Gastrocnemius medialis (tissue), 4 donors: Measurements from ENCODE around the gene ZBTB18. TPM values are rescaled to one million over a fixed set of nuclear protein-coding genes. Genes with fewer than 3 reads are reported as not detected.

ENCODE experiments used
- ATAC-seq, 2 donors: fragments of 150-250 bp; one replicate each; pipeline ENCODE4 v1.9.1; 2016
- DNase-seq, 2 donors: peaks; one replicate each; pipeline ENCODE4 v3.0.0-alpha.2; 2019
- H3K27ac ChIP-seq, 4 donors: fragments of 200-600 bp; sonication (generic); 1 replicate in 1 of 4; 2 replicates in 3 of 4; pipeline ENCODE4 v1.5.1; 2016 to 2018; ENCODE audit warnings: mild to moderate bottlenecking in 2 of 4, moderate library complexity in 1 of 4
- H3K27me3 ChIP-seq, 3 donors: fragments of 200-600 bp; sonication (generic) in 2 of 3; 1 replicate in 1 of 3; 2 replicates in 2 of 3; pipeline versions ENCODE4 v1.5.1 to v1.6.0; 2016 to 2019; ENCODE audit warnings: mild to moderate bottlenecking in 1 of 3, moderate library complexity in 1 of 3
- H3K36me3 ChIP-seq, 2 donors: fragments of 200-600 bp; sonication (generic) in 1 of 2; one replicate each; pipeline ENCODE4 v1.5.1; 2017 to 2018
- H3K4me1 ChIP-seq, 2 donors: fragments of 200-600 bp; sonication (generic) in 1 of 2; one replicate each; pipeline ENCODE4 v1.5.1; 2016 to 2017; ENCODE audit warnings: mild to moderate bottlenecking in 2 of 2
- H3K4me3 ChIP-seq, 4 donors: fragments of 200-600 bp; sonication (generic) in 3 of 4; 1 replicate in 1 of 4; 2 replicates in 3 of 4; pipeline ENCODE4 v1.5.1; 2016 to 2019; ENCODE audit warnings: mild to moderate bottlenecking in 2 of 4
- H3K9me3 ChIP-seq, 3 donors: fragments of 200-600 bp; sonication (generic) in 2 of 3; 1 replicate in 1 of 3; 2 replicates in 2 of 3; pipeline ENCODE4 v1.5.1; 2016 to 2019
- CTCF ChIP-seq, 5 experiments: fragments of 450-650 bp in 3 of 5; fragments of 200-600 bp in 2 of 5; sonication (generic) in 2 of 5; IDR thresholded peaks in 4 of 5; conservative IDR thresholded peaks in 1 of 5; 1 replicate in 4 of 5; 2 replicates in 1 of 5; pipeline ENCODE4 v1.5.1; 2016 to 2019; ENCODE audit warnings: antibody characterized with exemption in 5 of 5, mild to moderate bottlenecking in 3 of 5, moderate library complexity in 3 of 5
- POLR2A ChIP-seq, 2 donors: fragments of 450-650 bp; IDR thresholded peaks; one replicate each; pipeline ENCODE4 v1.6.1; 2017; ENCODE audit warnings: antibody characterized with exemption in 2 of 2, mild to moderate bottlenecking in 2 of 2, moderate library complexity in 2 of 2
- in situ Hi-C, 4 donors: fragments of 200-750 bp; cut with MboI; loops; one replicate each; pipeline versions ENCODE4 v1.15.0 to v1.8.0; 2017; ENCODE audit warnings: low sequenced_read_pairs in 4 of 4
- intact Hi-C: fragments of 100-400 bp; cut with DNase I; formaldehyde crosslinking; loops from one replicate; pipeline ENCODE4 v1.15.1; 2023; ENCODE audit warnings: low total_unique reads
- total RNA-seq, 4 donors: library from RNA; depleted of rRNA; stranded (reverse); fragments of >200 nt; gene quantifications; one replicate each; pipeline versions ENCODE4 v1.1.0 to v1.2.3, GENCODE V29; 2016

ZBTB18 gene
- total RNA-seq, 4 donors from 2014 or later: 48.2 to 60.7 (median 55.5) TPM

GRCh38 chr1:244060117-244060516 is 9.0 kb downstream of the ZBTB18 start:
- H3K4me3 ChIP-seq: no peak overlapping the region
- no peaks in the 10 kb centered on the region for H3K27me3 ChIP-seq
- ATAC-seq (no peak), DNase-seq (no peak)
- no peaks in the 10 kb centered on the region for H3K9me3 ChIP-seq
- intact Hi-C loops (no loop called here), in situ Hi-C loops (loop anchor here in 1 of 4 donors (25.0 kb wide), 1 partner anchor 177 kb away; no protein-coding TSS in a partner anchor)
- peaks cover 0 to 9% of the 10 kb centered on the region in 2 donors for H3K36me3 ChIP-seq
- H3K27ac ChIP-seq: no peak overlapping the region
- TF ChIP-seq POLR2A (IDR thresholded peaks at IDR 0.05) (no peak), CTCF (IDR thresholded peaks at IDR 0.05 in 4 of 5, conservative IDR thresholded peaks at IDR 0.05 in 1 of 5) (no peak)
- H3K4me1 ChIP-seq: peaks cover 4 to 12% of the 10 kb centered on the region in 2 donors

- H3K4me3 ChIP-seq: no peak overlapping the region
- H3K4me1 ChIP-seq: peaks cover 4 to 9% of the 10 kb centered on the region in 2 donors
- DNase-seq: no peak
- no peaks in the 10 kb centered on the region for H3K27me3 ChIP-seq
- TF ChIP-seq POLR2A (IDR thresholded peaks at IDR 0.05): no peak
- no peak for TF ChIP-seq CTCF (IDR thresholded peaks at IDR 0.05 in 4 of 5, conservative IDR thresholded peaks at IDR 0.05 in 1 of 5)
- no peak for ATAC-seq
- intact Hi-C loops (no loop called here), in situ Hi-C loops (loop anchor here in 1 of 4 donors (25.0 kb wide), 1 partner anchor 177 kb away; no protein-coding TSS in a partner anchor)
- H3K27ac ChIP-seq: no peak overlapping the region
- no peaks in the 10 kb centered on the region for H3K9me3 ChIP-seq
- peaks cover 0 to 3% of the 10 kb centered on the region in 2 donors for H3K36me3 ChIP-seq
Measured at GRCh38 chr1:244060686-244061085, 9.6 kb downstream of the ZBTB18 start.

- H3K4me1 ChIP-seq: no peaks in the 10 kb centered on the region
- intact Hi-C loops: no loop called here
- no peak for DNase-seq
- no peaks in the 10 kb centered on the region for H3K9me3 ChIP-seq
- TF ChIP-seq CTCF (IDR thresholded peaks at IDR 0.05 in 4 of 5, conservative IDR thresholded peaks at IDR 0.05 in 1 of 5) (no peak), POLR2A (IDR thresholded peaks at IDR 0.05) (no peak)
- no peak for ATAC-seq
- H3K36me3 ChIP-seq: no peaks in the 10 kb centered on the region
- H3K4me3 ChIP-seq: no peak overlapping the region
- no peaks in the 10 kb centered on the region for H3K27me3 ChIP-seq
- in situ Hi-C loops: loop anchor here in 1 of 4 donors (25.0 kb wide), 1 partner anchor 175 kb away; no protein-coding TSS in a partner anchor
- H3K27ac ChIP-seq: no peak overlapping the region
Measured at GRCh38 chr1:244062156-244062725, 11.2 kb downstream of the ZBTB18 start.

- Histone ChIP-seq H3K9me3 (no peaks in the 10 kb centered on the region), H3K4me3 (no peak overlapping the region), H3K27ac (no peak overlapping the region), H3K36me3 (no peaks in the 10 kb centered on the region), H3K4me1 (no peaks in the 10 kb centered on the region), H3K27me3 (no peaks in the 10 kb centered on the region)
- in situ Hi-C loops (loop anchor here in 1 of 4 donors (25.0 kb wide), 1 partner anchor 174 kb away; no protein-coding TSS in a partner anchor), intact Hi-C loops (no loop called here)
- no peak for ATAC-seq
- no peak for DNase-seq
- TF ChIP-seq CTCF (IDR thresholded peaks at IDR 0.05 in 4 of 5, conservative IDR thresholded peaks at IDR 0.05 in 1 of 5) (no peak), POLR2A (IDR thresholded peaks at IDR 0.05) (no peak)
Measured at GRCh38 chr1:244063498-244063897, 12.4 kb downstream of the ZBTB18 start.
